Measurements from ENCODE around the gene AIM2.

DNA sequence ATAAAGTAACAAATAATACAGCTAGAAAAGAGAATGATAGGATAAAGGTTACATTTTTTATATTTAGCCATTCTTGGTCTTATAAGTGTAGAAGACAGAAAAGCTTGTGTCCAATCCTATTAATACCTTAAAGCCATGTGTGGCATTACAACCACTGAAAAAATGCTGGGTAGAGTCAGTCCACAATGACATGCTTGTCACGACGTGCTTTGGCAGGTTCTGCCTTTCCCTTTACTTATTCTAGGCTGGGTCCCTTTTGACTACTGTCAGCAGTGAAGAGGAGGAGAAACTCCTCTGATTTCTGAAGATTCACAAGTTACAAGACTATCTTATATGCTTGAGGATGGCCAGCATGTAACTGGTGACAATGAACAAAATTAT lies 14.6 kb upstream of the AIM2 start:
- TF ChIP-seq POLR2A (IDR thresholded peaks at IDR 0.05): no peak
- TF ChIP-seq, protein P1, sequence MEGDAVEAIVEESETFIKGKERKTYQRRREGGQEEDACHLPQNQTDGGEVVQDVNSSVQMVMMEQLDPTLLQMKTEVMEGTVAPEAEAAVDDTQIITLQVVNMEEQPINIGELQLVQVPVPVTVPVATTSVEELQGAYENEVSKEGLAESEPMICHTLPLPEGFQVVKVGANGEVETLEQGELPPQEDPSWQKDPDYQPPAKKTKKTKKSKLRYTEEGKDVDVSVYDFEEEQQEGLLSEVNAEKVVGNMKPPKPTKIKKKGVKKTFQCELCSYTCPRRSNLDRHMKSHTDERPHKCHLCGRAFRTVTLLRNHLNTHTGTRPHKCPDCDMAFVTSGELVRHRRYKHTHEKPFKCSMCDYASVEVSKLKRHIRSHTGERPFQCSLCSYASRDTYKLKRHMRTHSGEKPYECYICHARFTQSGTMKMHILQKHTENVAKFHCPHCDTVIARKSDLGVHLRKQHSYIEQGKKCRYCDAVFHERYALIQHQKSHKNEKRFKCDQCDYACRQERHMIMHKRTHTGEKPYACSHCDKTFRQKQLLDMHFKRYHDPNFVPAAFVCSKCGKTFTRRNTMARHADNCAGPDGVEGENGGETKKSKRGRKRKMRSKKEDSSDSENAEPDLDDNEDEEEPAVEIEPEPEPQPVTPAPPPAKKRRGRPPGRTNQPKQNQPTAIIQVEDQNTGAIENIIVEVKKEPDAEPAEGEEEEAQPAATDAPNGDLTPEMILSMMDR (IDR thresholded peaks at IDR 0.05): no peak
